ENCODE results near the gene PTPMT1. TPM values are rescaled to one million over a fixed set of nuclear protein-coding genes. Genes with fewer than 3 reads are reported as not detected.
"Not testable (repeated sequence)": the region's sequence is repeated elsewhere in the genome, so short reads cannot be mapped to it uniquely, and the experiment has no call there.

PTPMT1 gene
- total RNA-seq: 10 to 100 TPM; 28.9 to 29.2 TPM
- long read RNA-seq, donor 1, transcript PTPMT1-202 (4 exons, 768 nt): major isoform, 9 of 17 reads
- long read RNA-seq, donor 1, transcript PTPMT1-201 (3 exons, 928 nt): minor isoform, 5 of 17 reads
- long read RNA-seq, donor 1, partial matches to known transcripts: 0 of 17 reads
- long read RNA-seq, donor 1, other reads (novel, unspliced or antisense): 0 of 17 reads
- long read RNA-seq, donor 2, transcript PTPMT1-201 (3 exons, 928 nt): minor isoform, 11 of 35 reads
- long read RNA-seq, donor 2, transcript PTPMT1-202 (4 exons, 768 nt): major isoform, 16 of 35 reads
- long read RNA-seq, donor 2, partial matches to known transcripts: 2 of 35 reads
- long read RNA-seq, donor 2, other reads (novel, unspliced or antisense): 0 of 35 reads

GRCh38 chr11:47565340-47566148 is at the start of gene PTPMT1:
PTPMT1 (plus strand) TSS chr11:47565599; CDS start chr11:47565623, 24 bp downstream.
- intact Hi-C loops (cut with DNase I): no loop called here
- peak; percentile 93 for DNase-seq (ENCODE audit: low spot score)

GRCh38 chr11:47516155-47516554 is 49.2 kb upstream of the PTPMT1 start:
- intact Hi-C loops (cut with DNase I): no loop called here
- no peak for DNase-seq (ENCODE audit: low spot score)

GRCh38 chr11:47516984-47517853 is 48.2 kb upstream of the PTPMT1 start:
- intact Hi-C loops (cut with DNase I): no loop called here
- no peak for DNase-seq (ENCODE audit: low spot score)

- intact Hi-C loops (cut with DNase I): no loop called here
- no peak for DNase-seq (ENCODE audit: low spot score)
Observed at GRCh38 chr11:47518212-47518964, 47.0 kb upstream of the PTPMT1 start.

- intact Hi-C loops (cut with DNase I): no loop called here
- no peak for DNase-seq (ENCODE audit: low spot score)
Observed at GRCh38 chr11:47523490-47524225, 41.7 kb upstream of the PTPMT1 start.

- no peak for DNase-seq (ENCODE audit: low spot score)
- intact Hi-C loops (cut with DNase I): no loop called here
Observed at GRCh38 chr11:47524291-47524874, 41.0 kb upstream of the PTPMT1 start.

GRCh38 chr11:47526032-47526431 is 39.4 kb upstream of the PTPMT1 start:
- intact Hi-C loops (cut with DNase I); DNase-seq (ENCODE audit: low spot score): not testable (repeated sequence)

GRCh38 chr11:47527186-47527585 is 38.2 kb upstream of the PTPMT1 start:
- intact Hi-C loops (cut with DNase I): no loop called here
- DNase-seq (ENCODE audit: low spot score): no peak

- intact Hi-C loops (cut with DNase I): no loop called here
- no peak for DNase-seq (ENCODE audit: low spot score)
Observed at GRCh38 chr11:47529951-47530350, 35.4 kb upstream of the PTPMT1 start.

GRCh38 chr11:47530721-47531120 is 34.7 kb upstream of the PTPMT1 start:
- DNase-seq (ENCODE audit: low spot score); intact Hi-C loops (cut with DNase I): not testable (repeated sequence)

- intact Hi-C loops (cut with DNase I): no loop called here
- DNase-seq (ENCODE audit: low spot score): no peak
Observed at GRCh38 chr11:47531666-47532065, 33.7 kb upstream of the PTPMT1 start.

- intact Hi-C loops (cut with DNase I): no loop called here
- DNase-seq (ENCODE audit: low spot score): no peak
Observed at GRCh38 chr11:47532597-47533213, 32.7 kb upstream of the PTPMT1 start.

- no peak for DNase-seq (ENCODE audit: low spot score)
- intact Hi-C loops (cut with DNase I): no loop called here
Observed at GRCh38 chr11:47533690-47534151, 31.7 kb upstream of the PTPMT1 start.

GRCh38 chr11:47534704-47535251 is 30.6 kb upstream of the PTPMT1 start:
- intact Hi-C loops (cut with DNase I): no loop called here
- no peak for DNase-seq (ENCODE audit: low spot score)

GRCh38 chr11:47536915-47537314 is 28.5 kb upstream of the PTPMT1 start:
- DNase-seq (ENCODE audit: low spot score): no peak

GRCh38 chr11:47538741-47539565 is 26.4 kb upstream of the PTPMT1 start:
- no peak for DNase-seq (ENCODE audit: low spot score)
- intact Hi-C loops (cut with DNase I): no loop called here

More at GRCh38 chr11:47536915-47537314, 28.5 kb upstream of the PTPMT1 start:
- intact Hi-C loops (cut with DNase I): no loop called here
